A549 (cell line): ENCODE measurements around the gene USP9X. TPM values are rescaled to one million over a fixed set of nuclear protein-coding genes. Genes with fewer than 3 reads are reported as not detected.

Experiments
- ATAC-seq, 2 experiments: fragments of 200-7000 bp in 1 of 2; fragments of >200 bp in 1 of 2; cut with Nextera tagmentation in 1 of 2; cut with Tn5 transposase in 1 of 2; 3 replicates each; pipeline versions ENCODE4 v1.8.0 to v1.9.1; 2018 to 2020; ENCODE audit warnings: mild to moderate bottlenecking in 1 of 2, moderate library complexity in 1 of 2
- CTCF ChIA-PET: fragments of 300-600 bp; sonication (Branson Sonifier 250); formaldehyde crosslinking; extraction: SDS; loops from one replicate; lab custom pipeline; 2021; ENCODE audit warnings: antibody characterized with exemption, inconsistent platforms; lab: Yijun Ruan, JAX
- POLR2A ChIA-PET: fragments of 350-600 bp; formaldehyde crosslinking; extraction: SDS; loops from one replicate; lab custom pipeline; 2021; ENCODE audit warnings: antibody characterized with exemption, inconsistent platforms; lab: Yijun Ruan, JAX
- DNase-seq, 2 experiments: peaks; one replicate each; pipeline versions ENCODE4 v3.0.0 to v3.0.0-alpha.2; 2011 to 2016; ENCODE audit warnings: low read depth in 1 of 2, low spot score in 1 of 2
- FAIRE-seq: peaks from 2 replicates; lab custom pipeline; 2011; peaks lifted over from hg19 to GRCh38; lab: Jason Lieb, UNC
- H3K27ac ChIP-seq, 2 experiments: fragments of >200 bp; sonication (Bioruptor Twin); formaldehyde crosslinking; 3 replicates each; pipeline ENCODE4 v1.5.1; 2016 to 2017
- H3K4me1 ChIP-seq: fragments of >200 bp; sonication (Bioruptor Twin); formaldehyde crosslinking; 3 replicates; pipeline ENCODE4 v1.6.1; 2016
- H3K4me2 ChIP-seq: fragments of >200 bp; sonication (Bioruptor Twin); formaldehyde crosslinking; 3 replicates; pipeline ENCODE4 v1.6.1; 2016
- H3K4me3 ChIP-seq: fragments of >200 bp; sonication (Bioruptor Twin); formaldehyde crosslinking; 3 replicates; pipeline ENCODE4 v1.5.1; 2016
- H3K9me3 ChIP-seq: fragments of >200 bp; sonication (Bioruptor Twin); formaldehyde crosslinking; 3 replicates; pipeline ENCODE4 v1.6.1; 2016
- CBX8 ChIP-seq: fragments of 200-600 bp; sonication (generic); IDR thresholded peaks from 2 replicates; pipeline ENCODE4 v1.6.1; 2016
- EHF ChIP-seq: fragments of 250-450 bp; sonication (Bioruptor Pico); IDR thresholded peaks from 2 replicates; pipeline ENCODE4 v1.5.0; 2020; ENCODE audit warnings: mild to moderate bottlenecking
- FOSB ChIP-seq: fragments of 250-450 bp; sonication (Bioruptor Pico); IDR thresholded peaks from 2 replicates; pipeline ENCODE4 v1.5.0; 2020; ENCODE audit warnings: mild to moderate bottlenecking, moderate library complexity
- HDAC2 ChIP-seq: fragments of 200-600 bp; sonication (generic); IDR thresholded peaks from 2 replicates; pipeline ENCODE4 v1.6.1; 2016
- JUN ChIP-seq, 2 experiments: fragments of >200 bp; sonication (Bioruptor Twin); formaldehyde crosslinking; IDR thresholded peaks; 2 replicates in 1 of 2; 3 replicates in 1 of 2; pipeline ENCODE4 v1.6.1; 2016 to 2017
- KDM5A ChIP-seq: fragments of 200-600 bp; sonication (generic); IDR thresholded peaks from 2 replicates; pipeline ENCODE4 v1.6.1; 2016; ENCODE audit warnings: antibody characterized with exemption, mild to moderate bottlenecking
- NPAS2 ChIP-seq: fragments of 250-450 bp; sonication (Bioruptor Pico); IDR thresholded peaks from 2 replicates; pipeline ENCODE4 v1.8.0; 2022; ENCODE audit warnings: mild to moderate bottlenecking, moderate library complexity, borderline replicate concordance
- NR3C1 ChIP-seq: fragments of >200 bp; sonication (Bioruptor Twin); formaldehyde crosslinking; IDR thresholded peaks from 3 replicates; pipeline ENCODE4 v1.6.1; 2017
- POLR2AphosphoS2 ChIP-seq: conservative IDR thresholded peaks from 2 replicates; pipeline ENCODE4 v1.6.1; 2012; ENCODE audit warnings: low read length, improper control_type of control experiment, inconsistent platforms
- RCOR1 ChIP-seq: fragments of 150-350 bp; IDR thresholded peaks from 2 replicates; pipeline ENCODE4 v1.6.1; 2014; ENCODE audit warnings: antibody characterized with exemption, low read length, low read depth
- SREBF2 ChIP-seq: fragments of 450-650 bp; IDR thresholded peaks from 2 replicates; pipeline ENCODE4 v1.6.1; 2014; ENCODE audit warnings: mild to moderate bottlenecking, moderate library complexity
- ZC3H11A ChIP-seq: fragments of 450-650 bp; IDR thresholded peaks from 2 replicates; pipeline ENCODE4 v1.6.1; 2014; ENCODE audit warnings: antibody characterized with exemption, mild to moderate bottlenecking
- ZNF302 ChIP-seq: fragments of 250-450 bp; sonication (Bioruptor Pico); IDR thresholded peaks from 2 replicates; pipeline ENCODE4 v1.9.0; 2021; ENCODE audit warnings: inconsistent platforms, mild to moderate bottlenecking, moderate library complexity
- WGBS: methylation state at CpG from one replicate; pipeline ENCODE4 v1.1.6; 2017; ENCODE audit errors: missing lambda C conversion rate; 5-methylcytosine and 5-hydroxymethylcytosine counted together
- polyA plus RNA-seq, 4 experiments: library from polyadenylated mRNA; depleted of rRNA in 3 of 4; stranded (reverse); fragments of >200 nt; fragmentation: RNase III in 1 of 4; extraction: RNeasy Plus Mini Kit Qiagen cat#74134 plus additional on column Dnase treatment in 1 of 4; gene quantifications; 2 replicates in 3 of 4; 3 replicates in 1 of 4; pipeline ENCODE4 v1.2.3, GENCODE V29; 2011 to 2017
- TF ChIP-seq, protein P1 (sequence below): fragments of >200 bp; sonication (Bioruptor Twin); formaldehyde crosslinking; IDR thresholded peaks from 3 replicates; pipeline ENCODE4 v1.5.1; 2016
- TF ChIP-seq, protein P2 (sequence below): fragments of 150-350 bp; IDR thresholded peaks from 2 replicates; pipeline ENCODE4 v1.6.1; 2014; ENCODE audit warnings: low read depth, mild to moderate bottlenecking, low read length
- TF ChIP-seq, protein P3 (sequence below): fragments of 200-600 bp; sonication (generic); IDR thresholded peaks from 2 replicates; pipeline ENCODE4 v1.6.1; 2016; ENCODE audit warnings: antibody characterized with exemption, mild to moderate bottlenecking, moderate library complexity
- TF ChIP-seq, protein P4 (sequence below): IDR thresholded peaks from 2 replicates; pipeline ENCODE4 v1.6.1; 2012; ENCODE audit warnings: low read depth, borderline replicate concordance
- TF ChIP-seq, protein P5 (sequence below): IDR thresholded peaks from 2 replicates; pipeline ENCODE4 v1.6.1; 2012
- TF ChIP-seq, protein P6 (sequence below): fragments of 250-450 bp; sonication (Bioruptor Pico); IDR thresholded peaks from 2 replicates; pipeline ENCODE4 v1.5.0; 2021; ENCODE audit warnings: mild to moderate bottlenecking, moderate library complexity, borderline replicate concordance

Gene USP9X
- polyA plus RNA-seq, 2 of the 4 experiments (the other 2 are of a cell fraction): 30.7 to 70.4 TPM

DNA sequence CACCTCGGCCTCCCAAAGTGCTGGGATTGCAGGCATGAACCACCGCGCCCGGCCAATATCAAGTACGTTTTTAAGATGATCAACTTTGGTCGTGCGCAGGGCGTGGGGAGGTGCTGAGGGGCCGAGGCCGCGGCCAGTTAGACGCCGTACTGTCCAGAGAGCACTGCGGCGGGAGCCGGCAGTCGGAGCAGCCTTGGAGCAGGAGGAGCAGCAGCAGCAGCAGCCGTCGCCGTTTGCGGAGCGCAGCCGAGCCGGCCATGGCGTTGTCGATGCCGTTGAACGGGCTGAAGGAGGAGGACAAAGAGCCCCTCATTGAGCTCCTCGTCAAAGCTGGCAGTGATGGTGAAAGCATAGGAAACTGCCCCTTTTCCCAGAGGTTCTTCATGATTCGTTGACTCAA is 8.5 kb upstream of the USP9X start:
- TF ChIP-seq, protein P1, sequence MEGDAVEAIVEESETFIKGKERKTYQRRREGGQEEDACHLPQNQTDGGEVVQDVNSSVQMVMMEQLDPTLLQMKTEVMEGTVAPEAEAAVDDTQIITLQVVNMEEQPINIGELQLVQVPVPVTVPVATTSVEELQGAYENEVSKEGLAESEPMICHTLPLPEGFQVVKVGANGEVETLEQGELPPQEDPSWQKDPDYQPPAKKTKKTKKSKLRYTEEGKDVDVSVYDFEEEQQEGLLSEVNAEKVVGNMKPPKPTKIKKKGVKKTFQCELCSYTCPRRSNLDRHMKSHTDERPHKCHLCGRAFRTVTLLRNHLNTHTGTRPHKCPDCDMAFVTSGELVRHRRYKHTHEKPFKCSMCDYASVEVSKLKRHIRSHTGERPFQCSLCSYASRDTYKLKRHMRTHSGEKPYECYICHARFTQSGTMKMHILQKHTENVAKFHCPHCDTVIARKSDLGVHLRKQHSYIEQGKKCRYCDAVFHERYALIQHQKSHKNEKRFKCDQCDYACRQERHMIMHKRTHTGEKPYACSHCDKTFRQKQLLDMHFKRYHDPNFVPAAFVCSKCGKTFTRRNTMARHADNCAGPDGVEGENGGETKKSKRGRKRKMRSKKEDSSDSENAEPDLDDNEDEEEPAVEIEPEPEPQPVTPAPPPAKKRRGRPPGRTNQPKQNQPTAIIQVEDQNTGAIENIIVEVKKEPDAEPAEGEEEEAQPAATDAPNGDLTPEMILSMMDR: no peak
- TF ChIP-seq NR3C1 (no peak), JUN (IDR thresholded peaks at IDR 0.05) (no peak), ZNF302 (CRISPR knock-in tag) (no peak), KDM5A (no peak), HDAC2 (no peak), CBX8 (no peak), SREBF2 (no peak), FOSB (no peak), EHF (CRISPR knock-in tag) (no peak)
- TF ChIP-seq, protein P2, sequence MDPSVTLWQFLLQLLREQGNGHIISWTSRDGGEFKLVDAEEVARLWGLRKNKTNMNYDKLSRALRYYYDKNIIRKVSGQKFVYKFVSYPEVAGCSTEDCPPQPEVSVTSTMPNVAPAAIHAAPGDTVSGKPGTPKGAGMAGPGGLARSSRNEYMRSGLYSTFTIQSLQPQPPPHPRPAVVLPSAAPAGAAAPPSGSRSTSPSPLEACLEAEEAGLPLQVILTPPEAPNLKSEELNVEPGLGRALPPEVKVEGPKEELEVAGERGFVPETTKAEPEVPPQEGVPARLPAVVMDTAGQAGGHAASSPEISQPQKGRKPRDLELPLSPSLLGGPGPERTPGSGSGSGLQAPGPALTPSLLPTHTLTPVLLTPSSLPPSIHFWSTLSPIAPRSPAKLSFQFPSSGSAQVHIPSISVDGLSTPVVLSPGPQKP: no peak
- TF ChIP-seq, protein P3, sequence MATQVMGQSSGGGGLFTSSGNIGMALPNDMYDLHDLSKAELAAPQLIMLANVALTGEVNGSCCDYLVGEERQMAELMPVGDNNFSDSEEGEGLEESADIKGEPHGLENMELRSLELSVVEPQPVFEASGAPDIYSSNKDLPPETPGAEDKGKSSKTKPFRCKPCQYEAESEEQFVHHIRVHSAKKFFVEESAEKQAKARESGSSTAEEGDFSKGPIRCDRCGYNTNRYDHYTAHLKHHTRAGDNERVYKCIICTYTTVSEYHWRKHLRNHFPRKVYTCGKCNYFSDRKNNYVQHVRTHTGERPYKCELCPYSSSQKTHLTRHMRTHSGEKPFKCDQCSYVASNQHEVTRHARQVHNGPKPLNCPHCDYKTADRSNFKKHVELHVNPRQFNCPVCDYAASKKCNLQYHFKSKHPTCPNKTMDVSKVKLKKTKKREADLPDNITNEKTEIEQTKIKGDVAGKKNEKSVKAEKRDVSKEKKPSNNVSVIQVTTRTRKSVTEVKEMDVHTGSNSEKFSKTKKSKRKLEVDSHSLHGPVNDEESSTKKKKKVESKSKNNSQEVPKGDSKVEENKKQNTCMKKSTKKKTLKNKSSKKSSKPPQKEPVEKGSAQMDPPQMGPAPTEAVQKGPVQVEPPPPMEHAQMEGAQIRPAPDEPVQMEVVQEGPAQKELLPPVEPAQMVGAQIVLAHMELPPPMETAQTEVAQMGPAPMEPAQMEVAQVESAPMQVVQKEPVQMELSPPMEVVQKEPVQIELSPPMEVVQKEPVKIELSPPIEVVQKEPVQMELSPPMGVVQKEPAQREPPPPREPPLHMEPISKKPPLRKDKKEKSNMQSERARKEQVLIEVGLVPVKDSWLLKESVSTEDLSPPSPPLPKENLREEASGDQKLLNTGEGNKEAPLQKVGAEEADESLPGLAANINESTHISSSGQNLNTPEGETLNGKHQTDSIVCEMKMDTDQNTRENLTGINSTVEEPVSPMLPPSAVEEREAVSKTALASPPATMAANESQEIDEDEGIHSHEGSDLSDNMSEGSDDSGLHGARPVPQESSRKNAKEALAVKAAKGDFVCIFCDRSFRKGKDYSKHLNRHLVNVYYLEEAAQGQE: no peak
- TF ChIP-seq, protein P4, sequence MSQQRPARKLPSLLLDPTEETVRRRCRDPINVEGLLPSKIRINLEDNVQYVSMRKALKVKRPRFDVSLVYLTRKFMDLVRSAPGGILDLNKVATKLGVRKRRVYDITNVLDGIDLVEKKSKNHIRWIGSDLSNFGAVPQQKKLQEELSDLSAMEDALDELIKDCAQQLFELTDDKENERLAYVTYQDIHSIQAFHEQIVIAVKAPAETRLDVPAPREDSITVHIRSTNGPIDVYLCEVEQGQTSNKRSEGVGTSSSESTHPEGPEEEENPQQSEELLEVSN: no peak
- TF ChIP-seq, protein P5, sequence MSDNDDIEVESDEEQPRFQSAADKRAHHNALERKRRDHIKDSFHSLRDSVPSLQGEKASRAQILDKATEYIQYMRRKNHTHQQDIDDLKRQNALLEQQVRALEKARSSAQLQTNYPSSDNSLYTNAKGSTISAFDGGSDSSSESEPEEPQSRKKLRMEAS: no peak
- FAIRE-seq (no peak), ATAC-seq (no peak), DNase-seq (no peak)
- H3K27ac ChIP-seq: no peak overlapping the region
- H3K4me2 ChIP-seq: no peak overlapping the region
- 95% methylated on average over 29 of the region's 30 CpGs for WGBS
- no peaks in the 10 kb centered on the region for H3K9me3 ChIP-seq
- POLR2A ChIA-PET: interaction anchor here (1.0 kb wide), 1 partner anchor 8 kb away, joined by 4 read pairs; no protein-coding TSS in a partner anchor
- H3K4me1 ChIP-seq: peaks cover 14% of the 10 kb centered on the region; the same call in 1 of the 3 replicates
- H3K4me3 ChIP-seq: no peak overlapping the region
- CTCF ChIA-PET: no interaction called here

DNA sequence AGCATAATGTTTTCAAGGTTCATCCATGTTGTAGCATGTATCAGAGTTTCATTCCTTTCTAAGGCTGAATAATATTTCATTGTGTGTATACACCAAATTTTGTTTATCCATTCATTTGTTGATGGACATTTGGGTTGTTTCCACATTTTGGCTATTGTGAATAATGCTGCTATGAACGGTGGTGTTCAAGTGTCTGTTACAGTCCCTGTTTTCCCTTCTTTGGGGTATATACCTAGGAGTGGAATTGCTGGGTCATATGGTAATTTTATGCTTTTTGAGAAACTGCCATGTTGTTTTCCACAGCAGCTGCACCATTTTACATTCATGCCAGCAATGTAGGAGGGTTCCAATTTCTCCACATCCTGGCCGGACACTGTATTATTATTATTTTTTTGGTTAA is 3.4 kb upstream of the USP9X start:
- TF ChIP-seq RCOR1: no peak
- TF ChIP-seq JUN (IDR thresholded peaks at IDR 0.05): no peak
- TF ChIP-seq, protein P3: no peak
- no peak for TF ChIP-seq POLR2AphosphoS2
- TF ChIP-seq NPAS2 (CRISPR knock-in tag): no peak
- TF ChIP-seq ZC3H11A: no peak
- TF ChIP-seq, protein P6, sequence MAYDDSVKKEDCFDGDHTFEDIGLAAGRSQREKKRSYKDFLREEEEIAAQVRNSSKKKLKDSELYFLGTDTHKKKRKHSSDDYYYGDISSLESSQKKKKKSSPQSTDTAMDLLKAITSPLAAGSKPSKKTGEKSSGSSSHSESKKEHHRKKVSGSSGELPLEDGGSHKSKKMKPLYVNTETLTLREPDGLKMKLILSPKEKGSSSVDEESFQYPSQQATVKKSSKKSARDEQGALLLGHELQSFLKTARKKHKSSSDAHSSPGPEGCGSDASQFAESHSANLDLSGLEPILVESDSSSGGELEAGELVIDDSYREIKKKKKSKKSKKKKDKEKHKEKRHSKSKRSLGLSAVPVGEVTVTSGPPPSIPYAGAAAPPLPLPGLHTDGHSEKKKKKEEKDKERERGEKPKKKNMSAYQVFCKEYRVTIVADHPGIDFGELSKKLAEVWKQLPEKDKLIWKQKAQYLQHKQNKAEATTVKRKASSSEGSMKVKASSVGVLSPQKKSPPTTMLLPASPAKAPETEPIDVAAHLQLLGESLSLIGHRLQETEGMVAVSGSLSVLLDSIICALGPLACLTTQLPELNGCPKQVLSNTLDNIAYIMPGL: no peak
- DNase-seq (no peak), ATAC-seq (no peak), FAIRE-seq (peak; percentile 54)
- ChIA-PET POLR2A (no interaction called here), CTCF (no interaction called here)
- 89% methylated on average over 2 of the region's 2 CpGs for WGBS
- Histone ChIP-seq H3K4me1 (peaks cover 21% of the 10 kb centered on the region), H3K4me3 (no peak overlapping the region), H3K4me2 (no peak overlapping the region), H3K27ac (no peak overlapping the region), H3K9me3 (no peaks in the 10 kb centered on the region)
